Measurements from ENCODE around the gene PRDM5. TPM values are rescaled to one million over a fixed set of nuclear protein-coding genes. Genes with fewer than 3 reads are reported as not detected.
A peak's percentile ranks its signal among the peaks of the same experiment; 100 is the strongest.

PRDM5 gene
- polyA plus RNA-seq (2013): 5.8 and 6.9 TPM in 2 replicates

GRCh38 chr4:120922381-120923206, at the start of gene PRDM5:
TSS of gene PRDM5 (minus strand) at chr4:120922726. CDS start at chr4:120922608, 118 bp downstream.
- H2BK120ac ChIP-seq (ENCODE audit: insufficient read depth, low read length, poor library complexity): peak within 1 kb of the TSS; percentile 73
- H3K27ac ChIP-seq (ENCODE audit: low read depth, low read length): peak within 1 kb of the TSS; percentile 96
- peaks cover 2 to 8% of the 10 kb centered on the region in 2 experiments for H3K4me1 ChIP-seq (ENCODE audit: control insufficient read depth in 1 of 2, insufficient read depth in 2 of 2, low read length in 2 of 2)
- peak within 1 kb of the TSS; percentile 2 for H2AK5ac ChIP-seq (ENCODE audit: low read length)
- peaks cover 2% of the 10 kb centered on the region for H3K9me3 ChIP-seq (ENCODE audit: insufficient read depth, low read depth, low read length)
- peaks cover 9% of the 10 kb centered on the region for H3K79me2 ChIP-seq (ENCODE audit: control insufficient read depth, insufficient read depth, low read length, poor library complexity)
- peak within 1 kb of the TSS; percentile 85 for H3K14ac ChIP-seq (ENCODE audit: low read length)
- no CpG with 5 or more reads among the region's 86 CpGs for WGBS (ENCODE audit: extremely low coverage, insufficient coverage, insufficient read length)
- H4K8ac ChIP-seq (ENCODE audit: low read depth, low read length): peak within 1 kb of the TSS; percentile 74
- H3K9ac ChIP-seq (ENCODE audit: low read length): peak within 1 kb of the TSS; percentile 97
- peak within 1 kb of the TSS; percentile 86 for H2BK5ac ChIP-seq (ENCODE audit: low read depth, low read length, poor library complexity)
- H2BK12ac ChIP-seq (ENCODE audit: low read length): no peak within 1 kb of the TSS
- H3K36me3 ChIP-seq (ENCODE audit: control insufficient read depth in 1 of 2, insufficient read depth in 2 of 2, low read length in 2 of 2): no peaks in the 10 kb centered on the region
- H4K12ac ChIP-seq (ENCODE audit: low read depth, low read length): peak within 1 kb of the TSS; percentile 25
- H3K23ac ChIP-seq (ENCODE audit: low read length): no peak within 1 kb of the TSS
- peak within 1 kb of the TSS; percentile 81 for H3K4me3 ChIP-seq (ENCODE audit: low read depth, low read length)
- H3K79me1 ChIP-seq (ENCODE audit: low read length): peaks cover 21% of the 10 kb centered on the region
- peak within 1 kb of the TSS; percentile 35 for H3K4ac ChIP-seq (ENCODE audit: low read depth, low read length)
- H2AFZ ChIP-seq (ENCODE audit: insufficient read depth, low read length, poor library complexity): peak within 1 kb of the TSS; percentile 38
- H4K91ac ChIP-seq (ENCODE audit: low read depth, low read length): peak within 1 kb of the TSS; percentile 91
- DNase-seq: peak; percentile 62 to 71
- peak within 1 kb of the TSS; percentile 66 for H3K18ac ChIP-seq (ENCODE audit: low read length)
- H3K27me3 ChIP-seq (ENCODE audit: insufficient read depth, low read length): no peaks in the 10 kb centered on the region
- H3K4me2 ChIP-seq (ENCODE audit: low read length): peak within 1 kb of the TSS; percentile 88

GRCh38 chr4:120971884-120972283, 49.4 kb upstream of the PRDM5 start:
- Histone ChIP-seq H3K79me1 (ENCODE audit: low read length) (no peaks in the 10 kb centered on the region), H2AK5ac (ENCODE audit: low read length) (no peak overlapping the region), H3K23ac (ENCODE audit: low read length) (no peak overlapping the region), H2BK12ac (ENCODE audit: low read length) (no peak overlapping the region), H2BK120ac (ENCODE audit: insufficient read depth, low read length, poor library complexity) (no peak overlapping the region), H3K4me1 (ENCODE audit: control insufficient read depth in 1 of 2, insufficient read depth in 2 of 2, low read length in 2 of 2) (no peaks in the 10 kb centered on the region), H3K9ac (ENCODE audit: low read length) (no peak overlapping the region), H3K36me3 (ENCODE audit: control insufficient read depth in 1 of 2, insufficient read depth in 2 of 2, low read length in 2 of 2) (no peaks in the 10 kb centered on the region), H4K12ac (ENCODE audit: low read depth, low read length) (no peak overlapping the region), H3K79me2 (ENCODE audit: control insufficient read depth, insufficient read depth, low read length, poor library complexity) (no peaks in the 10 kb centered on the region), H2BK5ac (ENCODE audit: low read depth, low read length, poor library complexity) (no peak overlapping the region), H3K4ac (ENCODE audit: low read depth, low read length) (no peak overlapping the region), H3K4me2 (ENCODE audit: low read length) (no peak overlapping the region), H3K9me3 (ENCODE audit: insufficient read depth, low read depth, low read length) (no peaks in the 10 kb centered on the region), H4K8ac (ENCODE audit: low read depth, low read length) (no peak overlapping the region), H3K4me3 (ENCODE audit: low read depth, low read length) (no peak overlapping the region), H3K27me3 (ENCODE audit: insufficient read depth, low read length) (no peaks in the 10 kb centered on the region), H3K14ac (ENCODE audit: low read length) (no peak overlapping the region), H2AFZ (ENCODE audit: insufficient read depth, low read length, poor library complexity) (no peak overlapping the region), H4K91ac (ENCODE audit: low read depth, low read length) (no peak overlapping the region), H3K18ac (ENCODE audit: low read length) (no peak overlapping the region), H3K27ac (ENCODE audit: low read depth, low read length) (no peak overlapping the region)
- DNase-seq: no peak
- WGBS (ENCODE audit: extremely low coverage, insufficient coverage, insufficient read length): no CpG with 5 or more reads among the region's 1 CpG

- H3K18ac ChIP-seq (ENCODE audit: low read length): no peak overlapping the region
- H3K14ac ChIP-seq (ENCODE audit: low read length): no peak overlapping the region
- H2BK120ac ChIP-seq (ENCODE audit: insufficient read depth, low read length, poor library complexity): no peak overlapping the region
- no peaks in the 10 kb centered on the region for H3K9me3 ChIP-seq (ENCODE audit: insufficient read depth, low read depth, low read length)
- no peaks in the 10 kb centered on the region for H3K27me3 ChIP-seq (ENCODE audit: insufficient read depth, low read length)
- no peak overlapping the region for H3K4ac ChIP-seq (ENCODE audit: low read depth, low read length)
- no peak for DNase-seq
- H2BK12ac ChIP-seq (ENCODE audit: low read length): no peak overlapping the region
- no peak overlapping the region for H2AK5ac ChIP-seq (ENCODE audit: low read length)
- H3K23ac ChIP-seq (ENCODE audit: low read length): no peak overlapping the region
- H3K4me2 ChIP-seq (ENCODE audit: low read length): no peak overlapping the region
- no peaks in the 10 kb centered on the region for H3K79me1 ChIP-seq (ENCODE audit: low read length)
- H2BK5ac ChIP-seq (ENCODE audit: low read depth, low read length, poor library complexity): no peak overlapping the region
- WGBS (ENCODE audit: extremely low coverage, insufficient coverage, insufficient read length): no CpG with 5 or more reads among the region's 4 CpGs
- H3K36me3 ChIP-seq (ENCODE audit: control insufficient read depth in 1 of 2, insufficient read depth in 2 of 2, low read length in 2 of 2): no peaks in the 10 kb centered on the region
- H3K27ac ChIP-seq (ENCODE audit: low read depth, low read length): no peak overlapping the region
- H4K91ac ChIP-seq (ENCODE audit: low read depth, low read length): no peak overlapping the region
- H3K4me1 ChIP-seq (ENCODE audit: control insufficient read depth in 1 of 2, insufficient read depth in 2 of 2, low read length in 2 of 2): no peaks in the 10 kb centered on the region
- H4K12ac ChIP-seq (ENCODE audit: low read depth, low read length): no peak overlapping the region
- H2AFZ ChIP-seq (ENCODE audit: insufficient read depth, low read length, poor library complexity): no peak overlapping the region
- H4K8ac ChIP-seq (ENCODE audit: low read depth, low read length): no peak overlapping the region
- no peak overlapping the region for H3K4me3 ChIP-seq (ENCODE audit: low read depth, low read length)
- H3K79me2 ChIP-seq (ENCODE audit: control insufficient read depth, insufficient read depth, low read length, poor library complexity): no peaks in the 10 kb centered on the region
- H3K9ac ChIP-seq (ENCODE audit: low read length): no peak overlapping the region
These were observed 43.4 kb upstream of the PRDM5 start for GRCh38 chr4:120965938-120966337.

GRCh38 chr4:120964596-120964995, 42.1 kb upstream of the PRDM5 start:
- Histone ChIP-seq H3K4me3 (ENCODE audit: low read depth, low read length) (no peak overlapping the region), H4K12ac (ENCODE audit: low read depth, low read length) (no peak overlapping the region), H3K18ac (ENCODE audit: low read length) (no peak overlapping the region), H4K8ac (ENCODE audit: low read depth, low read length) (no peak overlapping the region), H3K4ac (ENCODE audit: low read depth, low read length) (no peak overlapping the region), H4K91ac (ENCODE audit: low read depth, low read length) (no peak overlapping the region), H3K14ac (ENCODE audit: low read length) (no peak overlapping the region), H3K4me1 (ENCODE audit: control insufficient read depth in 1 of 2, insufficient read depth in 2 of 2, low read length in 2 of 2) (no peaks in the 10 kb centered on the region), H3K79me2 (ENCODE audit: control insufficient read depth, insufficient read depth, low read length, poor library complexity) (no peaks in the 10 kb centered on the region), H2BK12ac (ENCODE audit: low read length) (no peak overlapping the region), H3K4me2 (ENCODE audit: low read length) (no peak overlapping the region), H3K23ac (ENCODE audit: low read length) (no peak overlapping the region), H3K36me3 (ENCODE audit: control insufficient read depth in 1 of 2, insufficient read depth in 2 of 2, low read length in 2 of 2) (no peaks in the 10 kb centered on the region), H2BK5ac (ENCODE audit: low read depth, low read length, poor library complexity) (no peak overlapping the region), H3K79me1 (ENCODE audit: low read length) (no peaks in the 10 kb centered on the region), H3K9ac (ENCODE audit: low read length) (no peak overlapping the region), H3K27me3 (ENCODE audit: insufficient read depth, low read length) (no peaks in the 10 kb centered on the region), H2BK120ac (ENCODE audit: insufficient read depth, low read length, poor library complexity) (no peak overlapping the region), H3K27ac (ENCODE audit: low read depth, low read length) (no peak overlapping the region), H3K9me3 (ENCODE audit: insufficient read depth, low read depth, low read length) (no peaks in the 10 kb centered on the region), H2AFZ (ENCODE audit: insufficient read depth, low read length, poor library complexity) (no peak overlapping the region), H2AK5ac (ENCODE audit: low read length) (no peak overlapping the region)
- WGBS (ENCODE audit: extremely low coverage, insufficient coverage, insufficient read length): no CpG with 5 or more reads among the region's 1 CpG
- no peak for DNase-seq
